ENCODE measurements around the gene CFAP100. TPM values are rescaled to one million over a fixed set of nuclear protein-coding genes. Genes with fewer than 3 reads are reported as not detected.
A peak's percentile ranks its signal among the peaks of the same experiment; 100 is the strongest.

Gene CFAP100
- total and polyA plus RNA-seq, 9 of the 15 experiments (the other 6 are each of a cell fraction or from before 2014, with no cell fraction given), result not detected

- peak; percentile 42; the same call in 1 of the 2 replicates for TF ChIP-seq REST (IDR thresholded peaks at IDR 0.05; ENCODE audit: borderline replicate concordance)
- TF ChIP-seq REST (CRISPR knock-in tag; IDR thresholded peaks at IDR 0.05; ENCODE audit: low read depth), result no peak
Measured at GRCh38 chr3:126365351-126366277, 29.1 kb upstream of the CFAP100 start (continued).

Data from K562 (cell line).